SIG-M5 (cell line): ENCODE data around the gene CCNB2.
"Not testable (repeated sequence)": the region's sequence is repeated elsewhere in the genome, so short reads cannot be mapped to it uniquely, and the experiment has no call there.

ENCODE experiments used
- DNase-seq: peaks from one replicate; lab custom pipeline; 2025; lab: John Stamatoyannopoulos, UW

CCNB2 gene

DNA sequence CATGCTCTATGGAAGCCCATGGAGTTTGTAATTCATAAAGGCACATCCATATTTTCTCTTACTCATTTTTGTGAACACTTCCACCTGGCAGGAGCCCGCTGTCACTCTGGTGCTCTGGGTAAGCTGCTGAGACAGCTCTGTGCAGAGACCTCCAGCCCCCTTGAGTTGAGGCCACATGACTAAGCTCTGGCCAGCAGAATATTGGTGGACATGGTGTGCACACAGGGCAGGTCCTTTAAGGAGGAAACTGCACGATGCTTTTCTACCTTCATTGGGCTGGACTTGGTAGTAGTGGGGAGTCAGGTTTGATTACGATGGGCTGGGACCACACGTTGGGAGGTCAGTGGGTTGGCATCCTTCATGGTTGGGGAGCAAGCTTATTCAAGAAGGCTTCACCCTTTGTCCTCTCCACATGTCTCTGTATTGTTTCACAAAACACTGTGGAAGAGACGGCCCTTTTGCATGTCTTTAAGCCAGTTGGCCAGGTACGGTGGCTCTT lies 29.0 kb downstream of the CCNB2 start:
- no peak for DNase-seq

DNA sequence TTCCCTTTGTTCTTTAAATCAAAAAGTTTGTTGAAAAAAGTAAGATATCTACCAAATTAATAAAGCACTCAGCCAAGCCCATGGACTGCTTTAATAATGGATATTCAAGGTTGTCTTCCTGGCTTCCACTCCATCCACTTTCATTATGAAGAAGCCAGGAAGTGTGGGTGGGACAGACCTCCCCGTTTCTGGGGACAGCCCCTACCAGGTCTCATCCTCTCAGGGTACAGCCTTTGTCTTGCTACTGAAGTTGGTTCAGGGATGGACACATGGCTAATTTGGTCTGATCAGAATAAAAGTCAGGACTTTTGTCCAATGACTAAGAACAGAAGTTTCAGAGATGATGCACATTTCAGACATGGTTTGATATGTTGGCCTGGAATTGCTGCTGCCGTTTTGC lies 32.6 kb downstream of the CCNB2 start:
- DNase-seq = no peak

GRCh38 chr15:59138243-59138642 lies 33.3 kb downstream of the CCNB2 start:
- no peak for DNase-seq

DNA sequence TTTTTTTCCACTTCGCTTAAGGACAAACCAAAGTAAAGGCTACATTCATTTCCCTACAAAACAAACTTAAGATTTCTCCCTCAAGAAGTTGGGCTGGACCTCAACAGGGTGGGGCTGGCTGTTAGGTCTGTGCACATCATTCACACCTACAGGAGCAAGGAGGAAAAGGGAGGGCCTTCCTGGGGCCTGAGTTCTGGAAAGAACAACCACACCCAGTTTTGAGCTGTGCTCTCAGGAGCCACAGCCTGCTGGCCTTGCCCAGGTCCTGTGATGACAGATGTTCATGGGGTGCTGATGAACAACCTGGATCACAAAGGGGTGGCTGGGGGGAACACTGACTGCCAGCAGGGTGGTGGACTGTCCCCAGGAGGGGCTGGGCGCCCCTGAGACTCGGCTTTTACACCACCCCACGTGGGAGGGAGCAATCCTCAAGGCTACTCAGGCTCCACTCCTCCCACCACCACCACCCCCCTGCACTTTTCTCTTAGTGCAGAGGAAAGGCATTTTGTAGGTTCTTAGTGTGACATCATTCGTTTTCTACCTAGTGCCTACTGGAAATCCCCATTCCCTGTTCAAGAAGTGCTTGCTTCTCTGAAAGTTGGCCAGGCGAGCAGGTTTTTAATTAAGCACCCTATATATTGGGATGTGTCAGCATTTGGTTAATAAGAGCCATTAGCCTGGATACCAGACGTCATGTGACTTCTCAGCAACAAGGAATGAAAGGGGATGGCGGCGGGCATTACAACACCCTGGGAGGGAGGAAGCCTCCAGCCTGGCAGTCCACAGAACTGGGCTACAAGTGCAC lies 35.7 kb downstream of the CCNB2 start:
- no peak for DNase-seq

- no peak for DNase-seq
Measured at GRCh38 chr15:59143281-59143680, 38.3 kb downstream of the CCNB2 start.

GRCh38 chr15:59144594-59144993 lies 39.6 kb downstream of the CCNB2 start:
- DNase-seq = not testable (repeated sequence)

GRCh38 chr15:59147666-59148065 lies 42.7 kb downstream of the CCNB2 start:
- no peak for DNase-seq

DNA sequence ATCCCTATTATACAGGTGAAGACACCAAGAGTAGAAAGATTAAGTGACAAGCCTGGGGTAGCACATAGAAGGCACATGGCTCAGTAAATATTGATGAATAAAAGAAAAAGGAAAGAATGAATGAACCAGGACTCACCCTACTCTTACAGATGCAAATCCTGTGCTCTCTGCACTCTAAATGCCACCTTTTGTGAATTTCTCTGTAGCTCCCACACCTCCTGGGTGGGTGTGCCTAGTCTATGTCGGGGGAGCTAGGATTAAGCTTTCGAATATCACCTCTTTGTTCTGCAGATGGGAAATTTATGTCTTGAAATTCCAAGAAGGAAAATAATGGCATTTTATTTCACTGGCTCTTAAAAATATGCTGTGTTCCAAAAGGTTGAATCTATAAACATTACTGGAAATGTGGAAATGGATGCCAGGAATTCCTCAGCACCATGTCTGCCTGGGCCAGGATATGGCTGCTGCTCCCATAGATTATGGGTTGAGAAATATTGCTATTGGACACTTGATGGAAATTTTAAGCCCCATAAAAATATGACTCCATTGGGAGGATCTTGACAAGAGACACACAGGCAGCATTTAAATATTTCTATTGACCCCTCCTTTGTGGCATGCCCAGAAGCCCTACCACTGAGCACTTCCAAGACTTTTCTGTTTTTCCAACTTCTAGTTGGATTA lies 43.3 kb downstream of the CCNB2 start:
- DNase-seq = no peak

DNA sequence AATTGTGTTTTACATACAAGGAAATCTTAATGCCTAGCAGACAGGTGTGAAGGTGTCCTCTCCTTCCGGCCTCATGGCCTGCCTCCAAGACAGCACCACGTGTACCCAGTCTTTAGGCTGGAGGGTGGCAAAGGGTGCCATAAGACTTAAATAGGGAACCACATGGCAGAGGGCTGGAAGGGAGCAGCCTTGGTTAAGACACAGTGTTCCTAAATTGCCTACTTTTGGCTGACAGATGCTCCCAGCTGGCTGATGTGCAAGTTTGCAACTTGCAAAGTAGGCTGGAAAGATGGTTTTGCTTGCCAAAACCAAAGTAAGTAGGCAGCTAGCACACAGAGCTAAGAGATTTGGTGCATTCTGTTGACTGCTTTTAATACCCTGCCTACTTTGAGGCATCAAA lies 45.2 kb downstream of the CCNB2 start:
- no peak for DNase-seq

DNA sequence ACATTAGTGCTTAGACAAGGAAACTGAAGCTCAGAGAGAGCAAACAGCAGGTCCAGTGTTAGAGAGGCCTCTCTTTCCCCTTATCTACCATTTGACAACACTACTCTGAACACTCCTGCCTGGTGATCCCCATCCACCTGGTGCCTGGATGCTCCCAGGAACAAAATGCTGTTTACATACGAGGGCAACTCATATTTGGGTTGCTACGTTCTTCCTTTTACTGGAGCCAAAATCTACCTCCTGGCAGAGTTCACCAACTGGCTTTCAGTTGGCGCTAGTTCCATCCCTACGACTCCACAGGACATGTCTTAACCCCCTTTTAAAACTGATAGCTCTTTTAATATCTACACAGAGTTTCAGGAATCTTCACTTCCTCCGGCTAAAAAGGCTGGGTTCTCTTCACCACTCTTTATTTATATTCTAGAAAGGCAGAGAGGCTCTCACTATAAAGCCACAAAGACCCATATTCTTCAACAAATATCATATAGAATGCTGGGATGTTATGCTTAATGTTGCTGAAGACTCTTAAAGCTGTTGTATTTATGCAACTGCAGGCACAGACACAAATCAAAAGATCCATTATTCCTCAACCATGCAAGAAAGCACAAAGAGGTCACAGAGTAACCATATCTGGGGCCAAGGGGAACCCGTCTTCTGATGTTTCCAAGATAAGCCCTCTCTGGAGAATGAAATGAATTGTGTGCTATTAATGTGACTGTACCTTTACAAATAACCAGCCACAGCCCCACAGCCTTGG lies 47.9 kb downstream of the CCNB2 start:
- DNase-seq = no peak

GRCh38 chr15:59153466-59153865 lies 48.5 kb downstream of the CCNB2 start:
- no peak for DNase-seq

DNA sequence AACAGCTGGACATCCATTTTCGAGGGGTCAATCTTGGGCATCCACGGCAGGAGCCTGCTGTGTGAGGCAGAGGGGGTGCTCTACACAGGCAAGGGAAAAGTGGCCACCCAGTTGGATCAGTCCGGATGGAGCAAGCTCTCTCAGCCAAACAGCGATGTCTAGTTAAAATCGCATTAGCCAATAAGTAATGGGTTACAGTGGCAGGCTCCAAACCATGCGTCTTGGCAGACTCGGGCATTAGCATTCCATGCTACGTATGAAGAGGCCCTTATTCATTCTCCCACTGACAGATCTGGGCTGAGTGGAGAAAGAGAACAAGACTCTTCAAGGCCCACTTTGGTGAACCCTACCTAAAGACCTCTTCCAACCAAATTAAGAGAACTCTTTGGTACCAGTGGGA lies 49.3 kb downstream of the CCNB2 start:
- no peak for DNase-seq

GRCh38 chr15:59155431-59155830 lies 50.5 kb downstream of the CCNB2 start:
- DNase-seq = no peak

DNA sequence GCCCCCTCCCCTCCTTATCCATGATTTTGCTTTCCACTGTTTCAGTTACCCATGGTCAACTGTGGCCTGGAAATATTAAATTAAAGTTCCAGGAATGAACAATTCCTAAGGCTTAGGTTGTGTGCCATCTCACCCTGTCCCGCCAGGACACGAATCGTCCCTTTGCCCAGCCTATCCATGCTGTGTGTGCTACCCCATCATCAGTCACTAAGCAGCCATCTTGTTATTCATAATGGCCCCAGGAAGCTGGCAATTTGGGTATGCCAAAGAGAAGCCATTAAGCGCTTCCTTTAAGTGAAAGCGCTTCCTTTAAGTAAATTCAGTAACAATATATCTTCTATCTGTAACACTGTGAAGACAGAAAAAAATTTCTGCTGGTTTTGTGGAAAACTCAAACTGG lies 52.5 kb downstream of the CCNB2 start:
- no peak for DNase-seq

DNA sequence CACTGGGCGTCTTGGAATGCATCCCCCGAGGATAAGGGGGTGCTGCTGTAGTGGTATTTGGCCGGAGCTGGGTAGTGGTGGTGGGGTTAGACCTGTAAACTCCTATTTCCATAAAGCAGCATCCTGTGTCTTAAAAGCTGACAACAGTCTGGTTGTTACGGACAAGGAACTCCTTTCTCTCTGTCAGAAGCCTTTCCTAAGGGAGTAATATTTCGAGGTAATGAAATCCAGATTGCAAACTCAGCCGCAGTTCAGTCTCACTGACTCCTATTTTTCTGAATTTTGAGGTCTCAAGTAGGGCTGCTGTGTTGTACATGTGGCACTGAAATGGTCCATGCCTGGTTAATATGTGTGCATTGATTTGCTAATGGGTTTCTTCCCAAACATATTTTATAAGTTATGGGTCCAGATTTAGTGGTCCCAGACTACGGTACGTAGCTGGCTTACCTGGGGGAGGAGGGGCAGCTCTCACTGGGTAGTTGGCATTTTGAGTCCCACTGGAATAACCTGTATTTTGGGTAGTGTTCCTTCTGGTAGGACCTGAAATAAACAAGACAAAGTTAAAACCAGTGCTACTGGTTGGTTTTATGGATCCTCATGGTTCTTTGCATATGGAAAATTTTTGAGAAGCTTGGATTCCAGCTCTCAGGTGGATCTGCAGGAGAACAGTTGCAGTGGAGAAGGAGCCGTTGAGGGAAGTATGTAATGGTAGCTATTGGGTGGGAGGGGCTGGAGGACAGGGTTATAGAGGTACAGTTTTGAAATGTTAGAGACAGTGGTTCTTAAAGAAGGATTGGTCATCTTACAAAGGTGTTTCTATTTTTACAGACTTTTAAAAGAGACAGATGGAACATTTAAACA lies 53.1 kb downstream of the CCNB2 start:
- DNase-seq = no peak

DNA sequence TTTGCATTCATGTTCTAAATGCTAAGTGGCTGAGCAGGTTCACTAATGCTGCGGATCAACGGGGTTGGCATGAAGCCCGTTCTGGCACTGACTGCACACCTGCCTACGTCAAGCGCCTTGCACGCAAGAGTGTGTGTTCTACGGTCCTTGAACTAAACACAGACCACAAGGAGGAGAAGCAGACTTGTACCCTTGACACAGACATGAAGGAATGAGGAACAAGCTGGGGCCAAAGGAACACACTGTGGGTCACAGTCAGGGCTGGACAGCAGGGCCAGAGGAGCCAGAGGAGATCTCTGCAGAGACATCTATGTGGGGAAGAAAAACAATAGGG lies 53.7 kb downstream of the CCNB2 start:
- no peak for DNase-seq

DNA sequence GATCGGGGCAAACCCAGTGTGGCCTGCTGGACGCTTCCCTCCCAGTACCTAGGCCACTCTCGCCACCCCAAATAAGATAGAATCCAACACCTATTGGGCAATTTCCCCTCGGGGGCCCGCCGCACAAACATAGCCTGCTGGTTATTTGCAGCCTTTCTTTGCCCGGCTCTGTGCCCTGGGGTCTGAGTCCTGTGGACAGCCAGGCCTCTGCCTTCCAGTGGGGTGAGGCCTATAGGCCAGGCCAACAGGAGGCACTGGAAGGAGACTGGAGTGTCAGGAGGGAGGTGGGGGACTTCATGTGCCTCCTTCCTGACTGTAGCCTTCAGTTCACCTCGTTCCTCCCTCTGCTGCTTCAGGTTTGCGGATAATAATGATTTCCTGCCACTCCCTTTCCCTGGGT lies 54.3 kb downstream of the CCNB2 start:
- DNase-seq = no peak

DNA sequence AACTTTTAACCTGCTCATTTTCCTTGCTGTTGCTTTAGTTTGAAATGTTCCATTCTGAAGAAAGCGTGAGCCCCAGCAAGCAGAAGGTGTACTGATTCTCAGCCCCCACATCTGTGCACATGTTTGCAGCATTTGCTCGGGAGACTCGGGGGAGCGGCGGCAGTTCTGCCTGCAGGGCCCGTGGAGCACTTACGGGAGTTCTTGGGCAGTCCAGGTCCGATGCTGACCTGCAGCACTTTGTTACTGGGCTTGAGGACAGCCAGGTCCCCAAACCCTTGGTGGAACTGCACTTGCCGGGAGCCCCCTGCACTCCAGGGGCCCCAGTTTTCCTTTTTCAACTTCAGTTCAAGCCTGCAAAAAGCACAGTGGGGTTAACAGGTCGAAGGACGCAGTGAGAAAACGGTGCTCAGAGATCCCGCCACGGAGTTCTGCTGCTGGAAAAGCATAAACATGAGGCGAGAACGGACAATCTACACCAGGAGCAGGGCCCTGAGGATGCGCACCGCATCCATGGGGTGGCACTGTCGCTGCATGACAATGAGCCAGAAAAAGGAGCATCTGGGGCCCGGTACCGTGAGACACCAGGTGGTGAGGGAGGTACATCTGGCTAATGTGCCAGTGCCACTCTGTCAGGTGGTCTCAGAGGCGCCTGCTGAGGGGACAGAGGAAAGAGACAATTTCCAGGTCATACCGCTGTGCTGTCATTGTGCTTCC lies 56.1 kb downstream of the CCNB2 start:
- DNase-seq = no peak

- not testable (repeated sequence) for DNase-seq
Measured at GRCh38 chr15:59162080-59162479, 57.1 kb downstream of the CCNB2 start.

DNA sequence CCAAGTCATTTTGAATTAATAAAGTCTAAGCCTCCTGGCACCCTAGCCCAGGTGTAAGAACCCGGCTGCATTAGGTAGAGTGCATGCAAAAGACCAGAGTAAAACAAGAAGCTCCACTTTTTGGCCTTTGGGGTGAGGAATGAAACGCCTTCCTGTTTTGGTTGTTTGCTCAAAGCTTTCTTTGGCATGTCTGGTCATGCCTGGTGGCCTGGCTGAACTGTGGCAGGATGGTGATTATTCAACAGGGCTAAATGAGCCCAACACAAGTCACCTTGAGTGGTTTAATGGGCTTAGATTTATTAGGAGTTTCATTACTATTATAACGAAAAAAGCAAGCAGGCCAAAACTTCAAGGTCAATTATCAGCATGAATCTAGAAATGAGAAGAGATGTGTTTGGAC lies 60.8 kb downstream of the CCNB2 start:
- DNase-seq = no peak

- no peak for DNase-seq
Measured at GRCh38 chr15:59166166-59166565, 61.2 kb downstream of the CCNB2 start.
